ENCODE data around the gene CASP14. TPM values are rescaled to one million over a fixed set of nuclear protein-coding genes. Genes with fewer than 3 reads are reported as not detected.

The CASP14 gene
- total and polyA plus RNA-seq, 2 of the 13 experiments (the other 11 are each of a cell fraction or from before 2014, with no cell fraction given): not detected

DNA sequence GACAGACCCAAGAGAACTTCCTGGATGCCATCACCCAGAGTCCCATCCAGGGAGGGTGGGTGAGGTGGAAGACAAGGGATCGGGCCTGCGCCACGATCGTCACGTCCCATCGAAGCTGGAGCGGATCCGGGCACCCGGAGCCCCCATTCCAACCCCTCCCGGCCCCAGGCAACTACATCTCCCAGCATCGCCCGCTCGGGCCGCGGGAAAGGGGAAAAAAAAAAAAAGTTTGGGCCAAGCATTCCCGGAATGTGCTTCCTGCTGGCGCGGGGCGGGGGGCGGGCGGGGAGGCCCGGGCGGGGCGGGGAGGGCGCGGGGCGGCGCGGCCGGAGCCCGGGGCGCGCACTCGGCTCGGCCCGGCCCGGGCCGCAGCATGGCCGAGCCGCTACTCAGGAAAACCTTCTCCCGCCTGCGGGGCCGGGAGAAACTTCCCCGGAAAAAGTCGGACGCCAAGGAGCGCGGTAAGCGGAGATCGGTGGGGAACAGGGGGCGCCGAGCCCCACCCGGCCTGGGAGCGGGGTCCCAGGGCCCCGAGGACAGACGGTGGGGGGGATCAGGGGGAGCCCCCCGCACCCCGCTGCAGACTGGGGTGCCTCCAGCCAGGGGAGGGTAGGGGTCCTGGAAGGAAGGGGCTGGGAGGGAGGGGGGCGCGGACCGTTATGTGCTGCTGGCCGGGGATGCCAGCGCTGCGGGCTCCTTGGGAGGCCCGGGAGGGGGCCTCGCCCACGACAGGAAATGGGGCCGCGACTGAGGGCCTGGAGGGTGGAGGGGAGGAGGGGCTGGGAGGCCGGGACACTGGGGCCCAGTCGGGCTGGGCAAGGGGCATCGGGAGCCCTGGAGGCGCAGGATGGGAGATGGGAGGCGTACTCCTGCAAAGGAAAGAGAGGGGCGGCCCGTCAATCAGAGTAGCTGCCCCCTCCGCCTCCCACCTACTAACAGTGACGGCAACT lies 58.1 kb downstream of the CASP14 start, which contains the start of gene SYDE1 (continued):
- TF ChIP-seq, protein P1, sequence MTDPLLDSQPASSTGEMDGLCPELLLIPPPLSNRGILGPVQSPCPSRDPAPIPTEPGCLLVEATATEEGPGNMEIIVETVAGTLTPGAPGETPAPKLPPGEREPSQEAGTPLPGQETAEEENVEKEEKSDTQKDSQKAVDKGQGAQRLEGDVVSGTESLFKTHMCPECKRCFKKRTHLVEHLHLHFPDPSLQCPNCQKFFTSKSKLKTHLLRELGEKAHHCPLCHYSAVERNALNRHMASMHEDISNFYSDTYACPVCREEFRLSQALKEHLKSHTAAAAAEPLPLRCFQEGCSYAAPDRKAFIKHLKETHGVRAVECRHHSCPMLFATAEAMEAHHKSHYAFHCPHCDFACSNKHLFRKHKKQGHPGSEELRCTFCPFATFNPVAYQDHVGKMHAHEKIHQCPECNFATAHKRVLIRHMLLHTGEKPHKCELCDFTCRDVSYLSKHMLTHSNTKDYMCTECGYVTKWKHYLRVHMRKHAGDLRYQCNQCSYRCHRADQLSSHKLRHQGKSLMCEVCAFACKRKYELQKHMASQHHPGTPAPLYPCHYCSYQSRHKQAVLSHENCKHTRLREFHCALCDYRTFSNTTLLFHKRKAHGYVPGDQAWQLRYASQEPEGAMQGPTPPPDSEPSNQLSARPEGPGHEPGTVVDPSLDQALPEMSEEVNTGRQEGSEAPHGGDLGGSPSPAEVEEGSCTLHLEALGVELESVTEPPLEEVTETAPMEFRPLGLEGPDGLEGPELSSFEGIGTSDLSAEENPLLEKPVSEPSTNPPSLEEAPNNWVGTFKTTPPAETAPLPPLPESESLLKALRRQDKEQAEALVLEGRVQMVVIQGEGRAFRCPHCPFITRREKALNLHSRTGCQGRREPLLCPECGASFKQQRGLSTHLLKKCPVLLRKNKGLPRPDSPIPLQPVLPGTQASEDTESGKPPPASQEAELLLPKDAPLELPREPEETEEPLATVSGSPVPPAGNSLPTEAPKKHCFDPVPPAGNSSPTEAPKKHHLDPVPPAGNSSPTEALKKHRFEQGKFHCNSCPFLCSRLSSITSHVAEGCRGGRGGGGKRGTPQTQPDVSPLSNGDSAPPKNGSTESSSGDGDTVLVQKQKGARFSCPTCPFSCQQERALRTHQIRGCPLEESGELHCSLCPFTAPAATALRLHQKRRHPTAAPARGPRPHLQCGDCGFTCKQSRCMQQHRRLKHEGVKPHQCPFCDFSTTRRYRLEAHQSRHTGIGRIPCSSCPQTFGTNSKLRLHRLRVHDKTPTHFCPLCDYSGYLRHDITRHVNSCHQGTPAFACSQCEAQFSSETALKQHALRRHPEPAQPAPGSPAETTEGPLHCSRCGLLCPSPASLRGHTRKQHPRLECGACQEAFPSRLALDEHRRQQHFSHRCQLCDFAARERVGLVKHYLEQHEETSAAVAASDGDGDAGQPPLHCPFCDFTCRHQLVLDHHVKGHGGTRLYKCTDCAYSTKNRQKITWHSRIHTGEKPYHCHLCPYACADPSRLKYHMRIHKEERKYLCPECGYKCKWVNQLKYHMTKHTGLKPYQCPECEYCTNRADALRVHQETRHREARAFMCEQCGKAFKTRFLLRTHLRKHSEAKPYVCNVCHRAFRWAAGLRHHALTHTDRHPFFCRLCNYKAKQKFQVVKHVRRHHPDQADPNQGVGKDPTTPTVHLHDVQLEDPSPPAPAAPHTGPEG (CRISPR knock-in tag; IDR thresholded peaks at IDR 0.05): no peak
- TF ChIP-seq ZNF724P (CRISPR knock-in tag; IDR thresholded peaks at IDR 0.05; ENCODE audit: borderline replicate concordance) (no peak), HIVEP1 (CRISPR knock-in tag; IDR thresholded peaks at IDR 0.05) (no peak), ISX (CRISPR knock-in tag; conservative IDR thresholded peaks at IDR 0.05) (no peak), CREB1 (IDR thresholded peaks at IDR 0.05) (no peak), CREB1 (CRISPR knock-in tag; IDR thresholded peaks at IDR 0.05) (peak; percentile 28; the same call in 1 of the 2 replicates), POLR2AphosphoS5 (IDR thresholded peaks at IDR 0.05; ENCODE audit: low read depth, low read length) (peak; percentile 48; the same call in 1 of the 2 replicates), ZNF451 (CRISPR knock-in tag; IDR thresholded peaks at IDR 0.05) (no peak), IKZF1 (IDR thresholded peaks at IDR 0.05) (no peak), EZH2 (conservative IDR thresholded peaks at IDR 0.05; ENCODE audit: low read depth, low read length) (no peak), XRCC5 (optimal IDR thresholded peaks at IDR 0.05; ENCODE audit: low read length) (no peak), KLF11 (CRISPR knock-in tag; IDR thresholded peaks at IDR 0.05) (no peak), ATF1 (CRISPR knock-in tag; IDR thresholded peaks at IDR 0.05) (no peak), HCFC1 (IDR thresholded peaks at IDR 0.05; ENCODE audit: low read depth, low read length) (peak; percentile 50; the same call in 1 of the 2 replicates), THAP11 (CRISPR knock-in tag; IDR thresholded peaks at IDR 0.05) (peak; percentile 91)
- TF ChIP-seq, protein P2, sequence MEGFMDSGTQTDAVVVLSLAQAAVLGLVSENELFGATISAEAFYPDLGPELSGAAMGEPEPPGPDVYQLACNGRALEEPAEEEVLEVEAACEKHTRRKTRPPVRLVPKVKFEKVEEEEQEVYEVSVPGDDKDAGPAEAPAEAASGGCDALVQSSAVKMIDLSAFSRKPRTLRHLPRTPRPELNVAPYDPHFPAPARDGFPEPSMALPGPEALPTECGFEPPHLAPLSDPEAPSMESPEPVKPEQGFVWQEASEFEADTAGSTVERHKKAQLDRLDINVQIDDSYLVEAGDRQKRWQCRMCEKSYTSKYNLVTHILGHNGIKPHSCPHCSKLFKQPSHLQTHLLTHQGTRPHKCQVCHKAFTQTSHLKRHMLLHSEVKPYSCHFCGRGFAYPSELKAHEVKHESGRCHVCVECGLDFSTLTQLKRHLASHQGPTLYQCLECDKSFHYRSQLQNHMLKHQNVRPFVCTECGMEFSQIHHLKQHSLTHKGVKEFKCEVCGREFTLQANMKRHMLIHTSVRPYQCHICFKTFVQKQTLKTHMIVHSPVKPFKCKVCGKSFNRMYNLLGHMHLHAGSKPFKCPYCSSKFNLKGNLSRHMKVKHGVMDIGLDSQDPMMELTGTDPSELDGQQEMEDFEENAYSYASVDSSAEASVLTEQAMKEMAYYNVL (CRISPR knock-in tag; IDR thresholded peaks at IDR 0.05; ENCODE audit: borderline replicate concordance): 0 out of 2 replicates have a peak, but pooled peaks have one; percentile 13
- TF ChIP-seq, protein P3, sequence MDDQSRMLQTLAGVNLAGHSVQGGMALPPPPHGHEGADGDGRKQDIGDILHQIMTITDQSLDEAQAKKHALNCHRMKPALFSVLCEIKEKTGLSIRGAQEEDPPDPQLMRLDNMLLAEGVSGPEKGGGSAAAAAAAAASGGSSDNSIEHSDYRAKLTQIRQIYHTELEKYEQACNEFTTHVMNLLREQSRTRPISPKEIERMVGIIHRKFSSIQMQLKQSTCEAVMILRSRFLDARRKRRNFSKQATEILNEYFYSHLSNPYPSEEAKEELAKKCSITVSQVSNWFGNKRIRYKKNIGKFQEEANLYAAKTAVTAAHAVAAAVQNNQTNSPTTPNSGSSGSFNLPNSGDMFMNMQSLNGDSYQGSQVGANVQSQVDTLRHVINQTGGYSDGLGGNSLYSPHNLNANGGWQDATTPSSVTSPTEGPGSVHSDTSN (CRISPR knock-in tag; IDR thresholded peaks at IDR 0.05; ENCODE audit: borderline replicate concordance): no peak
- TF ChIP-seq, protein P4, sequence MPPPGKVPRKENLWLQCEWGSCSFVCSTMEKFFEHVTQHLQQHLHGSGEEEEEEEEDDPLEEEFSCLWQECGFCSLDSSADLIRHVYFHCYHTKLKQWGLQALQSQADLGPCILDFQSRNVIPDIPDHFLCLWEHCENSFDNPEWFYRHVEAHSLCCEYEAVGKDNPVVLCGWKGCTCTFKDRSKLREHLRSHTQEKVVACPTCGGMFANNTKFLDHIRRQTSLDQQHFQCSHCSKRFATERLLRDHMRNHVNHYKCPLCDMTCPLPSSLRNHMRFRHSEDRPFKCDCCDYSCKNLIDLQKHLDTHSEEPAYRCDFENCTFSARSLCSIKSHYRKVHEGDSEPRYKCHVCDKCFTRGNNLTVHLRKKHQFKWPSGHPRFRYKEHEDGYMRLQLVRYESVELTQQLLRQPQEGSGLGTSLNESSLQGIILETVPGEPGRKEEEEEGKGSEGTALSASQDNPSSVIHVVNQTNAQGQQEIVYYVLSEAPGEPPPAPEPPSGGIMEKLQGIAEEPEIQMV (CRISPR knock-in tag; IDR thresholded peaks at IDR 0.05; ENCODE audit: low read depth): no peak
